Muscle layer of duodenum (tissue), 2 donors: ENCODE measurements around the gene SQOR.

ENCODE experiments used
- H3K27ac ChIP-seq: one replicate; pipeline ENCODE4 v1.7.0; 2013; ENCODE audit warnings: mild to moderate bottlenecking, low read length
- H3K27me3 ChIP-seq: one replicate; pipeline ENCODE4 v1.7.0; 2013; ENCODE audit warnings: low read depth, mild to moderate bottlenecking, control low read depth, low read length
- H3K36me3 ChIP-seq, 2 donors: one replicate each; pipeline ENCODE4 v1.7.0; 2013; ENCODE audit warnings: low read length in 2 of 2, control low read depth in 1 of 2, mild to moderate bottlenecking in 1 of 2; ENCODE audit not compliant: insufficient read depth in 2 of 2, control insufficient read depth in 1 of 2
- H3K4me1 ChIP-seq, 2 donors: one replicate each; pipeline ENCODE4 v1.7.0; 2013; ENCODE audit warnings: low read length in 2 of 2, mild to moderate bottlenecking in 2 of 2, control low read depth in 1 of 2, moderate library complexity in 1 of 2; ENCODE audit not compliant: insufficient read depth in 2 of 2, control insufficient read depth in 1 of 2
- H3K4me3 ChIP-seq, 2 donors: one replicate each; pipeline ENCODE4 v1.7.0; 2013; ENCODE audit warnings: low read length in 2 of 2, low read depth in 1 of 2, mild to moderate bottlenecking in 1 of 2
- H3K9me3 ChIP-seq, 2 donors: one replicate each; pipeline ENCODE4 v1.7.0; 2013; ENCODE audit warnings: low read length in 2 of 2, control low read depth in 1 of 2, mild to moderate bottlenecking in 1 of 2; ENCODE audit not compliant: control insufficient read depth in 1 of 2
- donor health status: healthy.

SQOR gene

DNA sequence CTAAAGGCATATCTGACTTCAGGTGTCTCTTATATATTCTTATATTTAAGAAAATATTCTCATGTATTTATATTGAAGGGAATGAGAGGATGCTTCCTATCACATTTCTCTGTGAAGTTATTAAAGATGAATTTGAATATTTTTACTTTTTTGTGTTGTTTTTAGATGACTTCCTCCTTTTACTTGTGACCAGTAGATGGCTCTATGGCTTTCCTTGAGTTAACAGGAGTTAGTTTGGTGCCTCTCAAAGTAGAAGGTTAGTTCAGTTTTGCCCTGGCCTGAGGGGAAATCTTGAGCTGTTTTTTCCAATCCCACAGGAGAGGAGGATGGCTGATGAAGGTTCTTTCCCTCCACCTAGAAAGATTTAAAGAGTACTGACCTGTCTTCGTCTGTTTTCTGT is 80.7 kb downstream of the SQOR start:
- Histone ChIP-seq H3K36me3 (no peaks in the 10 kb centered on the region), H3K4me3 (no peak overlapping the region), H3K27ac (no peak overlapping the region), H3K4me1 (peaks cover 0 to 7% of the 10 kb centered on the region in 2 donors), H3K9me3 (no peaks in the 10 kb centered on the region), H3K27me3 (no peaks in the 10 kb centered on the region)

DNA sequence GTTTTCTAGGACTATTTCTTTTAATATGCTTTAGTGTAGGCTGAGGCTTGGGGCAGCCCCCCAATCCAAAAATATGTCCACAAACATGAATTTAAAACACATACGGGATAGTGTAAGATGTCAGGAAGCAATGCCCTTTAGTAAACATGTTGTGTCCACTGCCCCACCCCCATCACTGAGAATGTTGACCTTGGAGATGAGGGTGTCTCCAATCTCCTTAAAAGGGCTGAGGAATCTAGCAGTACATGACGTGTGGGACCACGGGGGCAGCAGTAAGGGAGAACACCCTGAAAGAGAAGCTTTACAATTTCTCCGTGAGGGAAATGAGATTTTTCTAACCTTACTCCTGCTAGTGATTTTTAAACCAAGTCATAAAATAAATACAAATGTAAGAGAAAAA is 84.7 kb downstream of the SQOR start:
- H3K27me3 ChIP-seq = no peaks in the 10 kb centered on the region
- H3K27ac ChIP-seq = no peak overlapping the region
- no peak overlapping the region for H3K4me3 ChIP-seq
- no peaks in the 10 kb centered on the region for H3K36me3 ChIP-seq
- no peaks in the 10 kb centered on the region for H3K4me1 ChIP-seq
- no peaks in the 10 kb centered on the region for H3K9me3 ChIP-seq

DNA sequence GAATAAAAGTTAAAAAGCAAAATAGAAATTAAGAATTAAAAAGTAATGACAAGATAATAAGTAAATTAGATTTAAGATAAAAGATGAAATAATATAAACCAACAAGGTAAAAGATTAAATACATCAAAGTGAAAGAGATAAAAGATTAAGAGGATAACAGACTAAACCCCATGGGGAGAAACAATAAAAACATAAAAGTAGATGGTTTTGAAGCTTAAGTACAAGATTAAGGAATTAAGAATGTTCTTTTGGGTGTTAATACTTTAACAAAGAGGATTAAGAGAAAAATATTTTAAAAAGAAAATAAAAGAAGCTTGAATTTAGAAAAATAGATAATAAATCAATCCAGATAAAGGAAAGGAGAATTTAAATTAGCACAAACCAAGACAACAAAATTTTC is 85.4 kb downstream of the SQOR start:
- H3K4me1 ChIP-seq = no peaks in the 10 kb centered on the region
- no peaks in the 10 kb centered on the region for H3K36me3 ChIP-seq
- H3K27ac ChIP-seq = no peak overlapping the region
- no peak overlapping the region for H3K4me3 ChIP-seq
- no peaks in the 10 kb centered on the region for H3K9me3 ChIP-seq
- no peaks in the 10 kb centered on the region for H3K27me3 ChIP-seq

DNA sequence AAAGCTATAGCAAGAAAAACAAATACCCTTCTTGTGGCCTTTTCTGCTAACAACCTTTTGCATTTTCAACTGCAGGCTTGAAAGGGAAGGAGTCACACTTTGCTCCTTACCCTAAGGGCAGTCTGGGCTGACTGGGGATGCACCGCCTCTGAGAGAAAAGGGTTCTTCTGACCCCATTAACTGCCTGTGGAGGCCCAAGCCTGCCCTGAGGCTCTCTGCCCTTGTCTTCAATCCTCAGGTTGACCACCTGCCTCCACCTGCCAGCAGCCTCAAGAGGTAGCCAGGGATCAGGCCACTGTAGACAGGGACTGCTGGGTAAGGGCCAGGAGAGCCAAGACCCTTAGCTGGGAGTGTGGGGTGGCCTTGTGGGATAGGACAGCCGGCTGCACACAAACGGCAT is 93.8 kb downstream of the SQOR start:
- peaks cover 0 to 12% of the 10 kb centered on the region in 2 donors for H3K4me1 ChIP-seq
- no peak overlapping the region for H3K27ac ChIP-seq
- no peaks in the 10 kb centered on the region for H3K36me3 ChIP-seq
- no peaks in the 10 kb centered on the region for H3K27me3 ChIP-seq
- no peaks in the 10 kb centered on the region for H3K9me3 ChIP-seq
- H3K4me3 ChIP-seq = no peak overlapping the region

DNA sequence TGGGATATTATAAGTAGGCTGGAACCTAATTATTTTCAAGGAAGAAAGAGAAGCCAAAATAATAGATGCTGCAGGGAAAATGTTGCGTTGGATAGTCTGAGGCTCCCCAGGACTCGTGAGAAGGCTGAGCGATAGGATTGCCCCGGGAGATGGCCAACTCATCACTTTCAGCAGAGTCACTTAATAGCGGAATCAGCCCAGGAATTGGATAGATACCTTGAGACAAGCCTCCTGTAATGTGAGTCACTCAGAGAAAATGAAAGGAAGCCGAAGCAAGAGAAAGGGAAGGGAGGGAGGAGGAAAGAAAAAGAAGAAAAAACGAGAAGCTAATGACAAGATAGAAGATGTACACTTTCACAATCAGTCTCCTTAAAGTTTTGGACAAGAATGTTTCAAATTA is 94.3 kb downstream of the SQOR start:
- Histone ChIP-seq H3K36me3 (no peaks in the 10 kb centered on the region), H3K9me3 (no peaks in the 10 kb centered on the region), H3K27me3 (no peaks in the 10 kb centered on the region), H3K27ac (no peak overlapping the region), H3K4me1 (peaks cover 0 to 12% of the 10 kb centered on the region in 2 donors), H3K4me3 (no peak overlapping the region)

DNA sequence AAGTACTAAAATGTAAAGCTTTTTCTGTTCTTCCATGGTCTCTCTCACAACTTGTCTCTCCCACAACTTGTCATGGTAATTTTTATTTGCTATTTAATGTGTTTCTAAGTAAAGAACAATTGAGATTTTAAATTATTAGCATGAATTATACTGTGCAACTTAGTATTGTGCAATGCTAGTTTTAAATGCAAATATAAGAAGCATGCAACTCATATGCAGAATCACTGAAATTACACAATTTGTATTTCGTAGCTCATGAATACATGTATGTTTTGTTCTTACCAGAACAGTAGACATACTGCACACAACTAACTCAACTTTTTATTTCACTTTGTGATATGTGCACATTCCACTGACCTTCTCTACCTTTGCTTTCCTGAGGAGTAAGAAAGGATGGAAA is 96.5 kb downstream of the SQOR start:
- Histone ChIP-seq H3K4me3 (no peak overlapping the region), H3K9me3 (no peaks in the 10 kb centered on the region)

DNA sequence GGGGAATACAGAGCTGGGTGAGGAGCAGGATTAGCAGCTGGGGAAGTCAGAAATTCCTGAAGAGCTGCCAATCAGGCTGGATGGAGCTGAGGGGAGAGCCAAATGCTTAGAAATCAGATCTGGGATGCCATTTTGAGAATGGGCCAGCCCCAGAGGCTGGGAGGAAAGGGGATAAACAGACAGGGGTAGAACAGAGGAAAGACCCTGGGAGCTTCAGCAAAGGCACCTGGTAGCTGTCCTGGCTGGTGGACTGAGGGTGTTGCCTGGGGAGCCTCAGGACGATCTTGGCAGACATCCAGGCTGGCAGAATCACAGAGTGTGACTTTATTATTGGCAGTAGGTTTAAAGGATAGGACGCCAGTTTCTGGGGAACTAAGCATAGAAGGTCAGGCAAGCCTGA is 97.8 kb downstream of the SQOR start:
- H3K27me3 ChIP-seq = no peaks in the 10 kb centered on the region

More for the DNA sequence above, 96.5 kb downstream of the SQOR start:
- H3K36me3 ChIP-seq = no peaks in the 10 kb centered on the region
- H3K27ac ChIP-seq = no peak overlapping the region
- H3K27me3 ChIP-seq = no peaks in the 10 kb centered on the region
- peaks cover 0 to 12% of the 10 kb centered on the region in 2 donors for H3K4me1 ChIP-seq

DNA sequence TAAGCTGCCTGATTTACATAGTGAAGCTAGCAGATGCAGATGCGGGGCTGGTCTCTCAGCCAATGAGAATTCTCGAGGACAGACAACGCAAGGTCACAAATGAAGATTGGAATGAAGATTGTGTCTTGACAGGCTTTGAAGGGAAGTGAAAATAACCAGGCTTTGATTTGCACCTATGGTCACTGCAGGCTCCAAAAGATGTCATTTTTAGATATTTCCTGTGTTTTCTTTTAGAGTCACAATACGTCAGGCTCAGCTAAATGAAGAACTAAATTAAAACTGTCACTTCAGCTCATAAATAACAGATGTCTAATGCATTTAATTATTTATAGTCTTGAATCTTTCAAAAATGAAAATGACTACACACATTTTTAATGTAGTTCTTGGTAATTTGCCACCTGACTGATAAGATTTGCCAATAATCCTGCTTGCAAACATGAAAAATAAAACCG is 99.5 kb downstream of the SQOR start:
- Histone ChIP-seq H3K4me3 (no peak overlapping the region), H3K9me3 (no peaks in the 10 kb centered on the region), H3K4me1 (peaks cover 0 to 12% of the 10 kb centered on the region in 2 donors), H3K27me3 (no peaks in the 10 kb centered on the region), H3K27ac (no peak overlapping the region), H3K36me3 (no peaks in the 10 kb centered on the region)

More for the DNA sequence above, 97.8 kb downstream of the SQOR start:
- Histone ChIP-seq H3K4me3 (no peak overlapping the region), H3K4me1 (peaks cover 0 to 12% of the 10 kb centered on the region in 2 donors), H3K27ac (no peak overlapping the region), H3K9me3 (no peaks in the 10 kb centered on the region), H3K36me3 (no peaks in the 10 kb centered on the region)
